Measurements from ENCODE around the gene C10orf105.

Gene C10orf105

GRCh38 chr10:71693377-71693776, 26.2 kb downstream of the C10orf105 start:
- Histone ChIP-seq H3K4me1 (ENCODE audit: control insufficient read depth, insufficient read depth, low read length) (no peaks in the 10 kb centered on the region), H3K27ac (ENCODE audit: extremely low read depth, low read depth, low read length) (no peak overlapping the region), H3K4me3 (ENCODE audit: low read depth, low read length) (no peak overlapping the region), H3K9me3 (ENCODE audit: control insufficient read depth, insufficient read depth, low read depth, low read length) (no peaks in the 10 kb centered on the region), H3K36me3 (ENCODE audit: control insufficient read depth in 2 of 2, insufficient read depth in 1 of 2, low read length in 2 of 2) (no peaks in the 10 kb centered on the region)
- POLR2A ChIA-PET: no interaction called here
- TF ChIP-seq ZNF830 (tag by site-specific recombination; IDR thresholded peaks at IDR 0.05; ENCODE audit: low read depth): no peak
- TF ChIP-seq KLF10 (tag by site-specific recombination; IDR thresholded peaks at IDR 0.05): no peak
- TF ChIP-seq ZBTB7A (tag by site-specific recombination; IDR thresholded peaks at IDR 0.05; ENCODE audit: low read depth): no peak
- TF ChIP-seq, protein P1, sequence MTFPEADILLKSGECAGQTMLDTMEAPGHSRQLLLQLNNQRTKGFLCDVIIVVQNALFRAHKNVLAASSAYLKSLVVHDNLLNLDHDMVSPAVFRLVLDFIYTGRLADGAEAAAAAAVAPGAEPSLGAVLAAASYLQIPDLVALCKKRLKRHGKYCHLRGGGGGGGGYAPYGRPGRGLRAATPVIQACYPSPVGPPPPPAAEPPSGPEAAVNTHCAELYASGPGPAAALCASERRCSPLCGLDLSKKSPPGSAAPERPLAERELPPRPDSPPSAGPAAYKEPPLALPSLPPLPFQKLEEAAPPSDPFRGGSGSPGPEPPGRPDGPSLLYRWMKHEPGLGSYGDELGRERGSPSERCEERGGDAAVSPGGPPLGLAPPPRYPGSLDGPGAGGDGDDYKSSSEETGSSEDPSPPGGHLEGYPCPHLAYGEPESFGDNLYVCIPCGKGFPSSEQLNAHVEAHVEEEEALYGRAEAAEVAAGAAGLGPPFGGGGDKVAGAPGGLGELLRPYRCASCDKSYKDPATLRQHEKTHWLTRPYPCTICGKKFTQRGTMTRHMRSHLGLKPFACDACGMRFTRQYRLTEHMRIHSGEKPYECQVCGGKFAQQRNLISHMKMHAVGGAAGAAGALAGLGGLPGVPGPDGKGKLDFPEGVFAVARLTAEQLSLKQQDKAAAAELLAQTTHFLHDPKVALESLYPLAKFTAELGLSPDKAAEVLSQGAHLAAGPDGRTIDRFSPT (tag by site-specific recombination; IDR thresholded peaks at IDR 0.05): no peak
- TF ChIP-seq ZNF214 (tag by site-specific recombination; IDR thresholded peaks at IDR 0.05; ENCODE audit: borderline replicate concordance): no peak
- TF ChIP-seq, protein P2, sequence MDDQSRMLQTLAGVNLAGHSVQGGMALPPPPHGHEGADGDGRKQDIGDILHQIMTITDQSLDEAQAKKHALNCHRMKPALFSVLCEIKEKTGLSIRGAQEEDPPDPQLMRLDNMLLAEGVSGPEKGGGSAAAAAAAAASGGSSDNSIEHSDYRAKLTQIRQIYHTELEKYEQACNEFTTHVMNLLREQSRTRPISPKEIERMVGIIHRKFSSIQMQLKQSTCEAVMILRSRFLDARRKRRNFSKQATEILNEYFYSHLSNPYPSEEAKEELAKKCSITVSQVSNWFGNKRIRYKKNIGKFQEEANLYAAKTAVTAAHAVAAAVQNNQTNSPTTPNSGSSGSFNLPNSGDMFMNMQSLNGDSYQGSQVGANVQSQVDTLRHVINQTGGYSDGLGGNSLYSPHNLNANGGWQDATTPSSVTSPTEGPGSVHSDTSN (CRISPR knock-in tag; IDR thresholded peaks at IDR 0.05): no peak
- TF ChIP-seq KLF9 (tag by site-specific recombination; IDR thresholded peaks at IDR 0.05; ENCODE audit: low read depth): no peak
- no peak for TF ChIP-seq ZNF10 (tag by site-specific recombination; IDR thresholded peaks at IDR 0.05)
- TF ChIP-seq ZNF221 (tag by site-specific recombination; IDR thresholded peaks at IDR 0.05; ENCODE audit: borderline replicate concordance): no peak
- no peak for TF ChIP-seq ZNF341 (tag by site-specific recombination; IDR thresholded peaks at IDR 0.05; ENCODE audit: low read depth)
- no peak for TF ChIP-seq ZNF112 (tag by site-specific recombination; IDR thresholded peaks at IDR 0.05)
- TF ChIP-seq ZNF423 (tag by site-specific recombination; IDR thresholded peaks at IDR 0.05): no peak
- TF ChIP-seq ZNF488 (tag by site-specific recombination; IDR thresholded peaks at IDR 0.05): no peak
- TF ChIP-seq ZNF658 (tag by site-specific recombination; IDR thresholded peaks at IDR 0.05): no peak
- TF ChIP-seq SALL2 (tag by site-specific recombination; IDR thresholded peaks at IDR 0.05; ENCODE audit: borderline replicate concordance): no peak
- TF ChIP-seq, protein P3, sequence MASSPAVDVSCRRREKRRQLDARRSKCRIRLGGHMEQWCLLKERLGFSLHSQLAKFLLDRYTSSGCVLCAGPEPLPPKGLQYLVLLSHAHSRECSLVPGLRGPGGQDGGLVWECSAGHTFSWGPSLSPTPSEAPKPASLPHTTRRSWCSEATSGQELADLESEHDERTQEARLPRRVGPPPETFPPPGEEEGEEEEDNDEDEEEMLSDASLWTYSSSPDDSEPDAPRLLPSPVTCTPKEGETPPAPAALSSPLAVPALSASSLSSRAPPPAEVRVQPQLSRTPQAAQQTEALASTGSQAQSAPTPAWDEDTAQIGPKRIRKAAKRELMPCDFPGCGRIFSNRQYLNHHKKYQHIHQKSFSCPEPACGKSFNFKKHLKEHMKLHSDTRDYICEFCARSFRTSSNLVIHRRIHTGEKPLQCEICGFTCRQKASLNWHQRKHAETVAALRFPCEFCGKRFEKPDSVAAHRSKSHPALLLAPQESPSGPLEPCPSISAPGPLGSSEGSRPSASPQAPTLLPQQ (tag by site-specific recombination; IDR thresholded peaks at IDR 0.05): no peak
- TF ChIP-seq ZFHX2 (tag by site-specific recombination; conservative IDR thresholded peaks at IDR 0.05): no peak
- TF ChIP-seq ZNF48 (tag by site-specific recombination; IDR thresholded peaks at IDR 0.05): no peak
- CTCF ChIA-PET: interaction anchor here (0.5 to 9.6 kb wide), 8 partner anchors 12 to 392 kb away, joined by 3 to 105 read pairs (median 3); partner anchors contain the start of gene SLC29A3

GRCh38 chr10:71692598-71693306, 26.8 kb downstream of the C10orf105 start:
- H3K36me3 ChIP-seq (ENCODE audit: control insufficient read depth in 2 of 2, insufficient read depth in 1 of 2, low read length in 2 of 2): no peaks in the 10 kb centered on the region
- no peaks in the 10 kb centered on the region for H3K4me1 ChIP-seq (ENCODE audit: control insufficient read depth, insufficient read depth, low read length)
- TF ChIP-seq ZNF112 (tag by site-specific recombination; IDR thresholded peaks at IDR 0.05) (peak; percentile 65), ZNF514 (tag by site-specific recombination; IDR thresholded peaks at IDR 0.05) (no peak), ZNF768 (tag by site-specific recombination; IDR thresholded peaks at IDR 0.05) (peak; percentile 68)
- POLR2A ChIA-PET: no interaction called here
- CTCF ChIA-PET: interaction anchor here (0.5 to 9.6 kb wide), 12 partner anchors 13 to 634 kb away, joined by 3 to 105 read pairs (median 3); partner anchors contain the start of gene SLC29A3
- H3K27ac ChIP-seq (ENCODE audit: extremely low read depth, low read depth, low read length): no peak overlapping the region
- no peaks in the 10 kb centered on the region for H3K9me3 ChIP-seq (ENCODE audit: control insufficient read depth, insufficient read depth, low read depth, low read length)
- H3K4me3 ChIP-seq (ENCODE audit: low read depth, low read length): no peak overlapping the region
